Activated CD8-positive, alpha-beta T cell treated with anti-CD3 and anti-CD28 coated beads for 36 hours (primary cell): ENCODE measurements around the gene ENPP6. TPM values are rescaled to one million over a fixed set of nuclear protein-coding genes. Genes with fewer than 3 reads are reported as not detected.
"Not testable (repeated sequence)": the region's sequence is repeated elsewhere in the genome, so short reads cannot be mapped to it uniquely, and the experiment has no call there.

Experiments
- ATAC-seq: fragments of 200-7000 bp; cut with Tn5 transposase; one replicate; pipeline ENCODE4 v1.10.0; 2021; ENCODE audit warnings: mild to moderate bottlenecking, moderate library complexity
- CTCF ChIA-PET: fragments of 350-600 bp; sonication (Branson Sonifier 250); formaldehyde crosslinking; loops from one replicate; lab custom pipeline; 2021; ENCODE audit warnings: antibody characterized with exemption; lab: Charles Lee
- POLR2A ChIA-PET: fragments of 350-600 bp; sonication (Branson Sonifier 250); formaldehyde crosslinking; loops from one replicate; lab custom pipeline; 2021; ENCODE audit warnings: antibody characterized with exemption; lab: Charles Lee
- DNase-seq: peaks from one replicate; pipeline ENCODE4 v3.0.0-alpha.2; 2020
- H3K27ac Mint-ChIP-seq: one replicate; pipeline ENCODE4 v1.8.0; 2021; ENCODE audit warnings: mild to moderate bottlenecking, mixed read lengths
- H3K27me3 Mint-ChIP-seq: one replicate; pipeline ENCODE4 v1.8.0; 2021; ENCODE audit warnings: mixed read lengths
- H3K36me3 Mint-ChIP-seq: one replicate; pipeline ENCODE4 v1.8.0; 2021; ENCODE audit warnings: low read depth, mixed read lengths
- H3K4me1 Mint-ChIP-seq: one replicate; pipeline ENCODE4 v1.8.0; 2021; ENCODE audit warnings: low read depth, mixed read lengths
- H3K4me3 Mint-ChIP-seq: one replicate; pipeline ENCODE4 v1.8.0; 2021; ENCODE audit warnings: mild to moderate bottlenecking, moderate library complexity, mixed read lengths
- H3K9me3 Mint-ChIP-seq: one replicate; pipeline ENCODE4 v1.8.0; 2021; ENCODE audit warnings: mixed read lengths
- intact Hi-C: fragments of 100-400 bp; cut with micrococcal nuclease; formaldehyde crosslinking; loops from one replicate; pipeline ENCODE4 v1.10.0; 2022
- total RNA-seq, 2 experiments: library from RNA; stranded (reverse); gene quantifications; one replicate each; pipeline ENCODE4 v1.2.3, GENCODE V29; 2021
- TF ChIP-seq, protein P1 (sequence below): fragments of 200-600 bp; IDR thresholded peaks from one replicate; pipeline ENCODE4 v1.8.0; 2022; ENCODE audit warnings: antibody characterized with exemption, mild to moderate bottlenecking

Gene ENPP6
- total RNA-seq, 2 experiments from 2014 or later, result 0.27 to 0.40 TPM

DNA sequence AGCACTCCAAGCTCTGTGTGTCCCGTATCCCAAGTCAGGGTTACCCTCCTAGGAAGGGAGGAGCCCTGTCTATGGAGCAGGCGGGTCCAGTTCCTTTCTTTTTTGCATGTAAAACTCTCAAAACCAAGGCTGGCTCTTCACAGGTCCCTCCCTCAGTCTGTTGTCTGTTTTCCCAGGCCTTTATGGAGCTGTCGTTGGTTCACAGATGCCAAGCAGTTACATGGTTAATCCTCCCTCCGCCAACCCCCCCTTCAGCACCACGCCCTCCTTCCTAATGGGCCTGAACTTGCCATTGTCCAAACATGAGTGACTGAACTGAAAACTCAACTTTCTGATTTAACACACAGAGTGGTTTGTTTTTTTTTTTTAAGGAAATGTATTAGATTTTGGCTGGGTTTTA is 164.2 kb downstream of the ENPP6 start:
- H3K36me3 Mint-ChIP-seq, result no peaks in the 10 kb centered on the region
- H3K27me3 Mint-ChIP-seq, result peaks cover 5% of the 10 kb centered on the region
- TF ChIP-seq, protein P1, sequence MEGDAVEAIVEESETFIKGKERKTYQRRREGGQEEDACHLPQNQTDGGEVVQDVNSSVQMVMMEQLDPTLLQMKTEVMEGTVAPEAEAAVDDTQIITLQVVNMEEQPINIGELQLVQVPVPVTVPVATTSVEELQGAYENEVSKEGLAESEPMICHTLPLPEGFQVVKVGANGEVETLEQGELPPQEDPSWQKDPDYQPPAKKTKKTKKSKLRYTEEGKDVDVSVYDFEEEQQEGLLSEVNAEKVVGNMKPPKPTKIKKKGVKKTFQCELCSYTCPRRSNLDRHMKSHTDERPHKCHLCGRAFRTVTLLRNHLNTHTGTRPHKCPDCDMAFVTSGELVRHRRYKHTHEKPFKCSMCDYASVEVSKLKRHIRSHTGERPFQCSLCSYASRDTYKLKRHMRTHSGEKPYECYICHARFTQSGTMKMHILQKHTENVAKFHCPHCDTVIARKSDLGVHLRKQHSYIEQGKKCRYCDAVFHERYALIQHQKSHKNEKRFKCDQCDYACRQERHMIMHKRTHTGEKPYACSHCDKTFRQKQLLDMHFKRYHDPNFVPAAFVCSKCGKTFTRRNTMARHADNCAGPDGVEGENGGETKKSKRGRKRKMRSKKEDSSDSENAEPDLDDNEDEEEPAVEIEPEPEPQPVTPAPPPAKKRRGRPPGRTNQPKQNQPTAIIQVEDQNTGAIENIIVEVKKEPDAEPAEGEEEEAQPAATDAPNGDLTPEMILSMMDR, result no peak
- ATAC-seq, result no peak
- H3K27ac Mint-ChIP-seq, result no peak overlapping the region
- DNase-seq, result no peak
- CTCF ChIA-PET, result interaction anchor here (1.5 kb wide), 1 partner anchor 47 kb away, joined by 3 read pairs; no protein-coding TSS in a partner anchor
- intact Hi-C loops, result no loop called here
- no peak overlapping the region for H3K4me3 Mint-ChIP-seq
- no peaks in the 10 kb centered on the region for H3K4me1 Mint-ChIP-seq
- H3K9me3 Mint-ChIP-seq, result no peaks in the 10 kb centered on the region
- POLR2A ChIA-PET, result no interaction called here

DNA sequence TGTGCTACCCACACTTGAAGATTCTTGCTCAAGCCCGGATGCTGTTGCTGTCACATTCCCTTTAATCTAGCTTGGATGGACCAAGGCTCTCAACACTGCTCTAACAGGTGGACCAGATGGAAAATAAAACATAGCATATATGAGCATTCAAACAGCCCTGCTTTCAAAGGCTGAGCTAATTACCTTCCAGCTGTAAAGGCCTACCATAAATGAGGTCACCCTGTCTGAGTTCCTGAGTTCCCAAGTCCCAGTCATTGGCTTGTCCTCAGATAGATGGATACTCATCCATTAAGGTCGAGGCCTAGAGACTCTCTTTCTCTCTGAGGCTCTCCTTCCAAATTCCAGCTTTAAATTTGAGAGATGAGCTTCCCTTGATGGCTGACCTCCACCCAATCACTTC is 165.1 kb downstream of the ENPP6 start:
- intact Hi-C loops, result no loop called here
- Mint-ChIP-seq H3K27ac (no peak overlapping the region), H3K4me1 (no peaks in the 10 kb centered on the region), H3K9me3 (peaks cover 2% of the 10 kb centered on the region), H3K27me3 (peaks cover 5% of the 10 kb centered on the region), H3K4me3 (no peak overlapping the region), H3K36me3 (no peaks in the 10 kb centered on the region)
- CTCF ChIA-PET, result interaction anchor here (1.2 to 1.5 kb wide), 2 partner anchors 47 to 116 kb away, joined by 3 read pairs; no protein-coding TSS in a partner anchor
- TF ChIP-seq, protein P1, result no peak
- no peak for ATAC-seq
- DNase-seq, result no peak
- POLR2A ChIA-PET, result no interaction called here

DNA sequence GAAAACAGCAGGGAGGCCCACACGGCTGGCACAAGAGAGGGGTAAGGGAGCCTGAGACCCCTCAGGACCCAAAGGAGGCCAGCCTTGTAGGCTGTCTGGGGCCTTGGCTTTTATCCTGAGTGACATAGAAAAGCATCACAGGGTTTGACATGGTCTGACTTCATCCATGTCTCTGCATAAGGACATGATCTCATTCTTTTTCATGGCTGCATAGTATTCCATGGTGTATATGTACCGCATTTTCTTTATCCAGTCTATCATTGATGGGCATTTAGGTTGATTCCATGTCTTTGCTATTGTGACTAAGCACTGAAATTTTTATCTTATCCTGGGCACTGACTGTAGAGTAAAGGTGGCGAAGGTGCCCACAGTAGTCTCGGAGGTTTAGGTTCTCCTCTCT is 166.4 kb downstream of the ENPP6 start:
- H3K9me3 Mint-ChIP-seq, H3K4me3 Mint-ChIP-seq, ATAC-seq, H3K4me1 Mint-ChIP-seq, intact Hi-C loops, DNase-seq, CTCF ChIA-PET, POLR2A ChIA-PET, H3K27ac Mint-ChIP-seq, H3K36me3 Mint-ChIP-seq, H3K27me3 Mint-ChIP-seq: not testable (repeated sequence)

DNA sequence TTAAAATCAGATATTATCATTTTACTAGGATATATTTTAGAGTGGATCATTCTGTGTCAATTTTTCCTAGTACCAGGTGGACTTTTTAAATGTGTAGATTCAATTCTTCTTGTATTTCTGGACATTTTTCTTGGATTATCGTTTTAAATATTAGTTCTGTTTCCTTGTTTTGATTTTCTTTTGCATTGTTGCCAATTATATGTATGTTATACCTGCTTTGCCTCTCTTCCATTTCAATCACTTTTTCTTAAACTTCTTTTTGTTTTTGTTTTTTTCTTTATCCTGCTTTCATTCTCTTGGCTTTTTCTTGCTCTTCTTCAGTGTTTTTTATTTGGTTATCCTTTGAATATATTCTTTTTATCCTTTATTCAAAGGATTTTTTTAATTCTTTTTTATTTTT is 171.5 kb downstream of the ENPP6 start:
- no peaks in the 10 kb centered on the region for H3K4me1 Mint-ChIP-seq
- TF ChIP-seq, protein P1, result no peak
- ChIA-PET CTCF (no interaction called here), POLR2A (no interaction called here)
- peaks cover 10% of the 10 kb centered on the region for H3K9me3 Mint-ChIP-seq
- H3K4me3 Mint-ChIP-seq, result no peak overlapping the region
- ATAC-seq, result no peak
- H3K27ac Mint-ChIP-seq, result no peak overlapping the region
- intact Hi-C loops, result no loop called here
- H3K27me3 Mint-ChIP-seq, result peaks cover 12% of the 10 kb centered on the region
- DNase-seq, result no peak
- no peaks in the 10 kb centered on the region for H3K36me3 Mint-ChIP-seq

DNA sequence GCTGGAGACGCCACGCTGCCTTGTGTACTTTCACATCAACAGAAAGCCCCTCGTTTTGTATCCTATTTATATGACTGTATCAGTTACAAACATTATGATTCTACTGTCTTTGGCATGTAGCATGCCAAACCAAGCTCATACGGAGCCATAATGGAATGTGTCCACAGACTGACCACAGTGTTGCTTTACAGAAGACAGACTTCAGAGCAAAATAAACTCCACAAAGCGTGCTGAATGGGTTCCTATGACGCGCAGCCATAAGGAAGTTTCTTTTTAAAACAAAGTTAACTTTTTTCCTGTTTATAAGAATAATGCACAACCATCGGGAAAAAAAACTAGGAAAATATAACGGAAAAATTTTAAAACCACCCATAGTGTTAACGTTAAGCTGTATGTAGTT is 176.5 kb downstream of the ENPP6 start:
- H3K36me3 Mint-ChIP-seq, result no peaks in the 10 kb centered on the region
- no peak overlapping the region for H3K27ac Mint-ChIP-seq
- intact Hi-C loops, result no loop called here
- ATAC-seq (no peak), DNase-seq (no peak)
- H3K4me3 Mint-ChIP-seq, result no peak overlapping the region
- H3K9me3 Mint-ChIP-seq, result peaks cover under 1% of the 10 kb centered on the region
- H3K4me1 Mint-ChIP-seq, result peaks cover 14% of the 10 kb centered on the region
- TF ChIP-seq, protein P1, result no peak
- ChIA-PET CTCF (no interaction called here), POLR2A (interaction anchor here (0.6 kb wide), 1 partner anchor 21 kb away, joined by 3 read pairs; no protein-coding TSS in a partner anchor)
- peaks cover 26% of the 10 kb centered on the region for H3K27me3 Mint-ChIP-seq
